OCI-LY7 (cell line): Measurements from ENCODE around the gene GPBAR1. TPM values are rescaled to one million over a fixed set of nuclear protein-coding genes. Genes with fewer than 3 reads are reported as not detected.

Experiments
- BruUV-seq: library from RNA; stranded (reverse); fragments of 400-500 nt; replicated peaks from 2 replicates; lab custom pipeline; 2021; lab: Mats Ljungman, UMichigan
- CTCF ChIA-PET: fragments of 300-600 bp; sonication (Branson Sonifier 250); formaldehyde crosslinking; loops from one replicate; lab custom pipeline; 2022; ENCODE audit warnings: antibody characterized with exemption; ENCODE audit not compliant: unreplicated experiment; lab: Charles Lee
- POLR2A ChIA-PET: fragments of 300-600 bp; sonication (Branson Sonifier 250); formaldehyde crosslinking; loops from one replicate; lab custom pipeline; 2022; ENCODE audit warnings: antibody characterized with exemption; lab: Charles Lee
- DNase-seq: peaks from one replicate; pipeline ENCODE4 v3.0.0-alpha.2; 2015; ENCODE audit warnings: low spot score
- H2AFZ ChIP-seq: fragments of 200-600 bp; sonication (generic), shearing (Covaris generic); 2 replicates; pipeline ENCODE4 v1.6.1; 2014; ENCODE audit warnings: mild to moderate bottlenecking, antibody characterized with exemption, low read length, moderate library complexity
- H3K27ac ChIP-seq: fragments of 200-600 bp; sonication (generic); 2 replicates; pipeline ENCODE4 v1.5.1; 2014; ENCODE audit warnings: mixed run types, low read depth, mild to moderate bottlenecking, moderate library complexity, low read length, inconsistent platforms; ENCODE audit not compliant: poor library complexity, severe bottlenecking
- H3K36me3 ChIP-seq: fragments of 200-600 bp; sonication (generic); 2 replicates; pipeline ENCODE4 v1.6.1; 2014; ENCODE audit warnings: mild to moderate bottlenecking, antibody characterized with exemption, low read length, moderate library complexity, mixed read lengths; ENCODE audit not compliant: insufficient read depth
- H3K4me1 ChIP-seq: fragments of 200-600 bp; sonication (generic); 2 replicates; pipeline ENCODE4 v1.5.1; 2014; ENCODE audit warnings: mild to moderate bottlenecking, low read length; ENCODE audit not compliant: insufficient read depth, poor library complexity, severe bottlenecking
- H3K4me2 ChIP-seq: fragments of 200-600 bp; sonication (generic); 2 replicates; pipeline ENCODE4 v1.6.1; 2014; ENCODE audit warnings: mild to moderate bottlenecking, low read length
- H3K4me3 ChIP-seq: fragments of 200-600 bp; sonication (generic); 2 replicates; pipeline ENCODE4 v1.5.1; 2014; ENCODE audit warnings: mild to moderate bottlenecking, low read depth, low read length; ENCODE audit not compliant: poor library complexity, severe bottlenecking
- H3K79me2 ChIP-seq: fragments of 200-600 bp; sonication (generic); 2 replicates; pipeline ENCODE4 v1.6.1; 2016; ENCODE audit warnings: low read depth, mild to moderate bottlenecking, low read length, moderate library complexity, mixed read lengths; ENCODE audit not compliant: insufficient read depth
- H3K9me2 ChIP-seq: fragments of 200-600 bp; sonication (generic); 2 replicates; pipeline ENCODE4 v1.6.1; 2016; ENCODE audit warnings: mild to moderate bottlenecking, low read length, mixed read lengths; ENCODE audit not compliant: insufficient read depth
- H3K9me3 ChIP-seq: fragments of 200-600 bp; sonication (generic); 2 replicates; pipeline ENCODE4 v1.6.1; 2014; ENCODE audit warnings: mild to moderate bottlenecking, mixed run types, low read length, mixed read lengths
- H4K20me1 ChIP-seq: fragments of 200-600 bp; sonication (generic); 2 replicates; pipeline ENCODE4 v1.6.1; 2014; ENCODE audit warnings: mild to moderate bottlenecking, antibody characterized with exemption, low read length, moderate library complexity, mixed read lengths; ENCODE audit not compliant: insufficient read depth
- EZH2phosphoT487 ChIP-seq: fragments of 200-600 bp; sonication (generic); IDR thresholded peaks from 2 replicates; pipeline ENCODE4 v1.6.1; 2018; ENCODE audit warnings: low read depth, borderline replicate concordance, mild to moderate bottlenecking, mixed run types, antibody characterized with exemption, low read length, moderate library complexity, mixed read lengths
- intact Hi-C: fragments of 100-400 bp; cut with micrococcal nuclease; formaldehyde crosslinking; loops from one replicate; pipeline ENCODE4 v1.10.0; 2022; ENCODE audit not compliant: unreplicated experiment
- total RNA-seq, 2 experiments: library from RNA; depleted of rRNA in 1 of 2; stranded (reverse); fragments of >200 nt in 1 of 2; shearing (Covaris generic) in 1 of 2; gene quantifications; 2 replicates each; pipeline ENCODE4 v1.2.3, GENCODE V29; 2014 to 2022
- TF ChIP-seq, protein P1 (sequence below): fragments of 200-600 bp; sonication (generic); conservative IDR thresholded peaks from 2 replicates; pipeline ENCODE4 v1.5.1; 2014; ENCODE audit warnings: mild to moderate bottlenecking, antibody characterized with exemption, low read length, moderate library complexity, mixed read lengths

The GPBAR1 gene
- total RNA-seq, 2 experiments from 2014 or later, result 0.22 to 0.40 TPM

DNA sequence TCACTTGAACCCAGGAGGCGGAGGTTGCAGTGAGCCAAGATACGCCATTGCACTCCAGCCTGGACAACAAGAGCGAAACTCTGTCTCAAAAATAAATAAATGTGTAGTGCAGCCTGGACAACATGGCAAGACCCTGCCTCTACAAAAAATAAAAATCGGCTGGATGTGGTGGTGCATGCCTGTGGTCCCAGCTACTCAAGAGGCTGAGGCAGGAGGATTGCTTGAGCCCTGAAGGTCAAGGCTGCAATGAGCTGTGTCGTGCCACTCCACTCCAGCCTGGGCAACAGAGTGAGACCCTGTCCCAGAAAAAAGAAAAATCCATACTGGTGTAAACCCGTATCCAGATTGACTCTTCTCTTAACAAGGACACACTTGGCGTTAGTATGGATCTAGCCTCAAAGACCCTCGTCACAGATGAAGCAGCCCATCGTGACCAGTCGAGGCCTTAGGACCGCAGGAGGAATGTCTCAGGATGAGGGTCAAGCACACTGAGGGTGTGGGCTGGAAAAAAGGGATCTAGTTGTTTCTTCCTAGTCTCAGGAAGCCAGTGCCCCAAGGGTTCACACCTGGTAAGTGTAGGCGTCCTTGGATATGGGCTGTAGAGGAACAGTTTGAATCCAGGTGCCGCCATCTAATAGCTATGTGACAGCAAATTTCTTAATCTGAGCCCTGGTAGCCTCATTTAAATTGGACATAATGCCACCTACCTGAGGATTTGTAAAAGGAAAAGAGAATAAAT is 4.0 kb upstream of the GPBAR1 start:
- H2AFZ ChIP-seq, result no peak overlapping the region
- no peak overlapping the region for H3K4me2 ChIP-seq
- no peak overlapping the region for H3K4me3 ChIP-seq
- peaks cover 42% of the 10 kb centered on the region for H3K4me1 ChIP-seq
- H3K27ac ChIP-seq, result peak overlapping the region; percentile 71
- intact Hi-C loops, result loop anchor here (1.0 to 2.0 kb wide), 3 partner anchors 38 to 88 kb away; no protein-coding TSS in a partner anchor
- ChIA-PET CTCF (interaction anchor here (1.3 to 1.4 kb wide), 2 partner anchors 30 to 41 kb away, joined by 5 read pairs; no protein-coding TSS in a partner anchor), POLR2A (interaction anchor here (0.6 to 1.1 kb wide), 3 partner anchors 9 to 111 kb away, joined by 3 to 4 read pairs (median 3); no protein-coding TSS in a partner anchor)
- H3K36me3 ChIP-seq, result peaks cover 52% of the 10 kb centered on the region
- H4K20me1 ChIP-seq, result no peaks in the 10 kb centered on the region
- no TSS peak for BruUV-seq
- TF ChIP-seq EZH2phosphoT487, result no peak
- TF ChIP-seq, protein P1, sequence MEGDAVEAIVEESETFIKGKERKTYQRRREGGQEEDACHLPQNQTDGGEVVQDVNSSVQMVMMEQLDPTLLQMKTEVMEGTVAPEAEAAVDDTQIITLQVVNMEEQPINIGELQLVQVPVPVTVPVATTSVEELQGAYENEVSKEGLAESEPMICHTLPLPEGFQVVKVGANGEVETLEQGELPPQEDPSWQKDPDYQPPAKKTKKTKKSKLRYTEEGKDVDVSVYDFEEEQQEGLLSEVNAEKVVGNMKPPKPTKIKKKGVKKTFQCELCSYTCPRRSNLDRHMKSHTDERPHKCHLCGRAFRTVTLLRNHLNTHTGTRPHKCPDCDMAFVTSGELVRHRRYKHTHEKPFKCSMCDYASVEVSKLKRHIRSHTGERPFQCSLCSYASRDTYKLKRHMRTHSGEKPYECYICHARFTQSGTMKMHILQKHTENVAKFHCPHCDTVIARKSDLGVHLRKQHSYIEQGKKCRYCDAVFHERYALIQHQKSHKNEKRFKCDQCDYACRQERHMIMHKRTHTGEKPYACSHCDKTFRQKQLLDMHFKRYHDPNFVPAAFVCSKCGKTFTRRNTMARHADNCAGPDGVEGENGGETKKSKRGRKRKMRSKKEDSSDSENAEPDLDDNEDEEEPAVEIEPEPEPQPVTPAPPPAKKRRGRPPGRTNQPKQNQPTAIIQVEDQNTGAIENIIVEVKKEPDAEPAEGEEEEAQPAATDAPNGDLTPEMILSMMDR, result no peak
- no peak for DNase-seq
- no peaks in the 10 kb centered on the region for H3K9me3 ChIP-seq
- no peaks in the 10 kb centered on the region for H3K9me2 ChIP-seq
- H3K79me2 ChIP-seq, result no peaks in the 10 kb centered on the region

DNA sequence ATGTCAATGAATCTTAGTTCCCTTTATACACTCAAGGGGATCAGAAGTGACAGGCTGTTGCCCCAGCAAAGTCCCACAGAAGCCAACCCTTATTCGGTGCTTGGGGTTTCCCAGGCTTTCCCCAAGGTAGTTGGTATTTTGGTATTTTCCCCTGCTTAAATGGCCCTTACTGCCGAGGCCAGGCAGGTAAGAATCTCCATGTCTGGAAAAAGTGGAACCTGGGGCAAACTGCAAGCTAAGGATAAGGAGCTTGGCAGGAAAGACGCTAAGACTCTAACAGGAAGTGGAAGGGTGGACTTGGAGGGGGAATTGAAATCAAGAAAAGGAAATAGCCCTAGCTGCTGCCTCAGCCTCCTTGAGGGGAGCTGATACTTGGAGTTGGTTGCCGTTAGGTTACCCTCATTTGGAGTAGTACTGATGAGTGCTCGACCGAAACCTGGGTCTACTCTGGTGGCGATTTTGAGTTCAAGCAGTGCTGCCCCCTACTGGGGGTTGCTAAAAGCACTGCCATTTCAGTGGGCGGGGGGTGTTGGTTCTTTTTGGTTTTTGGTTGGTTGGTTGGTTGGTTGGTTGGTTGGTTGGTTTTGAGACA is 3.3 kb upstream of the GPBAR1 start:
- Histone ChIP-seq H3K4me2 (peak overlapping the region; percentile 33), H2AFZ (no peak overlapping the region), H3K4me3 (no peak overlapping the region), H3K9me2 (no peaks in the 10 kb centered on the region), H3K27ac (peak overlapping the region; percentile 71), H3K36me3 (peaks cover 45% of the 10 kb centered on the region), H3K4me1 (peaks cover 46% of the 10 kb centered on the region), H3K79me2 (no peaks in the 10 kb centered on the region), H3K9me3 (no peaks in the 10 kb centered on the region), H4K20me1 (no peaks in the 10 kb centered on the region)
- ChIA-PET POLR2A (interaction anchor here (0.6 to 1.1 kb wide), 5 partner anchors 10 to 464 kb away, joined by 3 to 8 read pairs (median 4); no protein-coding TSS in a partner anchor), CTCF (interaction anchor here (1.0 to 1.4 kb wide), 2 partner anchors 27 to 30 kb away, joined by 3 to 5 read pairs; no protein-coding TSS in a partner anchor)
- peak; percentile 84 for DNase-seq
- intact Hi-C loops, result loop anchor here (1.0 to 2.0 kb wide), 3 partner anchors 39 to 89 kb away; no protein-coding TSS in a partner anchor
- TSS peak; percentile 46 for BruUV-seq
- TF ChIP-seq, protein P1, result peak; percentile 81
- TF ChIP-seq EZH2phosphoT487, result no peak
